ENCODE results near the gene RHOF.

DNA sequence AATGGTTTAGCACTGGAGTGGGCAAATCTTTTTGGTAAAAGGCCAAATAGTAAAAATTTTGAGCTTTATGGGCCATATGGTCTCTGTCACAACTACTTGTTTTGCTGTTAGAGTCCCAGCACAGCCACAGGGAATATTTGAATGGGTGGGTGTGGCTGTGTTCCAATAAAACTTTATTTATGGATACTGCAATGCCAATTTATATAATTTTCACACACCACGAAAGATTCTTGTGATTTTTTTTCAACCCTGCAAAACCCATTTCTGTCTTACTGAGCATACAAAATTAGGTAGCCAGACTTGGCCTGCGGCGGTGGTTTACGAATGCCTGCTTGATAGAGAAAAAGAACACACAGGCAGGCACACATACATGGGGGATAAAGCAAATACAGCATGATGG is 52.6 kb downstream of the RHOF start:
- TF ChIP-seq, protein P1, sequence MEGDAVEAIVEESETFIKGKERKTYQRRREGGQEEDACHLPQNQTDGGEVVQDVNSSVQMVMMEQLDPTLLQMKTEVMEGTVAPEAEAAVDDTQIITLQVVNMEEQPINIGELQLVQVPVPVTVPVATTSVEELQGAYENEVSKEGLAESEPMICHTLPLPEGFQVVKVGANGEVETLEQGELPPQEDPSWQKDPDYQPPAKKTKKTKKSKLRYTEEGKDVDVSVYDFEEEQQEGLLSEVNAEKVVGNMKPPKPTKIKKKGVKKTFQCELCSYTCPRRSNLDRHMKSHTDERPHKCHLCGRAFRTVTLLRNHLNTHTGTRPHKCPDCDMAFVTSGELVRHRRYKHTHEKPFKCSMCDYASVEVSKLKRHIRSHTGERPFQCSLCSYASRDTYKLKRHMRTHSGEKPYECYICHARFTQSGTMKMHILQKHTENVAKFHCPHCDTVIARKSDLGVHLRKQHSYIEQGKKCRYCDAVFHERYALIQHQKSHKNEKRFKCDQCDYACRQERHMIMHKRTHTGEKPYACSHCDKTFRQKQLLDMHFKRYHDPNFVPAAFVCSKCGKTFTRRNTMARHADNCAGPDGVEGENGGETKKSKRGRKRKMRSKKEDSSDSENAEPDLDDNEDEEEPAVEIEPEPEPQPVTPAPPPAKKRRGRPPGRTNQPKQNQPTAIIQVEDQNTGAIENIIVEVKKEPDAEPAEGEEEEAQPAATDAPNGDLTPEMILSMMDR (IDR thresholded peaks at IDR 0.05) = no peak
- no peak for TF ChIP-seq POLR2A (IDR thresholded peaks at IDR 0.05)
